KOPT-K1 (cell line): Measurements from ENCODE around the gene TRDMT1.

Experiments used
- H3K27ac ChIP-seq: fragments of 200-600 bp; sonication (generic); 2 replicates; pipeline ENCODE4 v1.5.1; 2016; ENCODE audit warnings: antibody characterized with exemption, mild to moderate bottlenecking, low read depth, low read length; ENCODE audit not compliant: poor library complexity, severe bottlenecking
- H3K36me3 ChIP-seq: fragments of 200-600 bp; sonication (generic); 2 replicates; pipeline ENCODE4 v1.5.1; 2017; ENCODE audit warnings: antibody characterized with exemption, mild to moderate bottlenecking, low read length, moderate library complexity; ENCODE audit not compliant: insufficient read depth
- H3K9me3 ChIP-seq: fragments of 200-600 bp; sonication (generic); 2 replicates; pipeline ENCODE4 v1.5.1; 2017; ENCODE audit warnings: antibody characterized with exemption, low read length, mild to moderate bottlenecking; ENCODE audit not compliant: insufficient read depth, poor library complexity, severe bottlenecking

TRDMT1 gene

DNA sequence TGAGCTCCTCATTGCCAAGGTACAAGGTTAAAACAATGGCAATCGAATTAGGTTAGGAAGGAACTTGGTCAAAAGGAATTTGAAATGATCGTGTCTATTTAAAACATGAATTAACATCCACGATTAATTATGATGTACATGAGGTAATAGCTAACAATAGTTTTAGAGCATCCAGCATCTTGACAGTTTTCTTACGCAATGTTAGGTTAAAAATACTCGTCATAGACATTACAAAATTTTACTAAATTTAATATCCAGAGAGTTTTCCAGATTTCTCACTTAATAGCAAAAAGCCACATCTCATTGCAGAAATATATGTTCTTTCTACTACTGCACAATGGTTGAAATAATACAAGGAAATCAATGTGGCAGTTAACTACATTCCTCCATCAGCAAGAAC lies 94.5 kb downstream of the TRDMT1 start:
- no peaks in the 10 kb centered on the region for H3K9me3 ChIP-seq
- H3K27ac ChIP-seq = no peak overlapping the region
- no peaks in the 10 kb centered on the region for H3K36me3 ChIP-seq

DNA sequence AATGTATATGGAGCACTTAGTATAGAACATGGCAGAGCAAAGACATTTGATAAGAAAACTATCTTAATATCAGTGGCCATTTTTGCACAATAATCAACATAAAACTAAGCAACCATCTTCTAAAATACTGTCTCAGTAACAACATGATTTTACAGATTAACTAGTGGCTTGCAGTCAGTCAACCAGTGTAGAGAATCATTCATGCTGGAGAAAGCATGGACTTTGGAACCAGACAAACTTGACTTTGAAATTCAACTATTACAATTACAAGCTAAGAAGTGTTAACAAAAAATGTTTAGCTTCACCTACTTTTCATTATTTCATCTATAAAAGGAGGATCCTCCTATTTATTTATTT lies 99.6 kb downstream of the TRDMT1 start:
- Histone ChIP-seq H3K36me3 (no peaks in the 10 kb centered on the region), H3K9me3 (peaks cover 3% of the 10 kb centered on the region), H3K27ac (no peak overlapping the region)

DNA sequence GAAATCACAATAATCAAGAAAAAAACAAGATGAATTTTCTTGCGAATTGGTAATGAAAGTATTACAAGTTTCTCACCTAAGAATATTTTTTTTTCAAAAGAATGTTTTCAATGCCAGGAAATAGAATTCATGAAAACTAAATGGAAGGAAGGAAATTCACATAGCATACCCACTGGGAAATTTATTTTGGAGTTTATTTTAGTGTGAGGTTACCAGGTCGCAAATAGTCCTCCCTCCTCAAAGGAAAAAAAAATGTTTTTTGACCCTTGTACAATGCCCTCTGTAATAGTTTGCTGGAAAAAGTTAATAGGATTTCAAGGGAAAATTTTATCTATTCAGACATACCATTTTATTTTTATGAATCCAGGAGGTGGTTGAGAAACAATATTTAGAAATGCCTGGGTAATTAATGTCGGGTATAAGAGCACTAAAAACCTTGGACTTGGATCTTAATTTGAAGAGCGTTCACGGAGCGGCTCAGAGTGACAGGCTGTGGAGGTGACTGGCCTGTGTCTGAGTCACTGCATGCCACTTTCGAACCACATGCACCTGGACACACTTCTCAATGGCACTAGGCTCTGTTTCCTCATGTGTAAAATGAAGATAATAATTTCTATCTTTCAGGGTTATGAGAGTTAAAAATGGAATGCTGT lies 100.1 kb downstream of the TRDMT1 start:
- Histone ChIP-seq H3K36me3 (no peaks in the 10 kb centered on the region), H3K9me3 (peaks cover 5% of the 10 kb centered on the region), H3K27ac (no peak overlapping the region)

DNA sequence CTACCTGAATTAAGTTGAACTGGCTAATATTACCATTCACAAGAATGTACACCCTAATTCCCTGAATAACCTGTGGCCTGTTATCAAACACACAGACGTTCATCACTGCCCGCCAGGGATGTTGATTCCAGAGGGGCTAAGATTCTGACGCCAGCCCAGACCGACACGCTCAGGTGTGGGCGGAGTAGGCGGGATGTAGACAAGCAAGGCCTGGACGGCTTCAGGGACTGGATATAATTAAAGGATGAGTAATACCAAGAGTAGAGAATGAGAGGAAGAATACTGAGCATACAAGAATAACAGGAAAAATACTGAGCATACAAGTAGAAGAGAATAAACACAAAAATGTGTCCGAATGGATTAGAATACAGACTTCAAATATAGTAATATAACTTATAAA lies 100.9 kb downstream of the TRDMT1 start:
- H3K9me3 ChIP-seq = peaks cover 9% of the 10 kb centered on the region
- no peaks in the 10 kb centered on the region for H3K36me3 ChIP-seq
- H3K27ac ChIP-seq = no peak overlapping the region

DNA sequence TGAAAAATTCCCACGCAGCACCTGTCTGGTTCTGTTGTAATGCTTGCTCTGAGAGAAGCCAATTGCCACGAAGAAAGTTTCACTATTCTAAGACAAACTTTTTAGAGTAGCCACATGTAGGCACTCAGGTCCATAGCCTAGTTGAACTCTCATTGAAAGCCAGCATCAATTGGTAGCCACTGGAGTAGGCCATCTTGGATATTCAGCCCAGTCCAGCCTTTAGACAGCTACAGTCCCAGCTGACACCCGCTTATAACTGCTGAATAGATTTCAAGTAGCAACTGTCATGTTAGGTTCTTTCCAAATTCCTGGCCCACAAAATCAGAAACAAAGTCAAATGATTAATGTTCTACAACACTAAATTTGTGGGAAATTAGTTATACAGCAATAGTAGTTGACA lies 103.5 kb downstream of the TRDMT1 start:
- Histone ChIP-seq H3K36me3 (no peaks in the 10 kb centered on the region), H3K27ac (no peak overlapping the region), H3K9me3 (peaks cover 21% of the 10 kb centered on the region)
